Measurements from ENCODE around the gene SMIM12.

Gene SMIM12

DNA sequence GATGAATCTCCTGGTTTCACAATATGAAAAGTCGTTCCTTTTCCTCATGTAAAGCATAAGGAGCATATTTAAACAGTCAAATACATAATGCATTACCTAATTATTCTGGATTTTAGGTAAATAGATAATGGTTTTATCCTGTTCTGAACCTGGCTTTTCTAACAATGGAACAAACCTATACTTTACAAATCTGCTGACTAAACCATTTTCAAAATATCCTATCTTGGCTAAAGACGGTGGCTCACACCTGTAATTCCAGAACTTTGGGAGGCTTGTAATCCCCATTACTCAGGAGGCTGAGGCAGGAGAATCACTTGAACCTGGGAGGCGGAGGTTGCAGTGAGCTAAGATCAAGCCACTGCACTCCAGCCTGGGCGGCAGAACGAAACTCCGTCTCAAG is 2.9 kb downstream of the SMIM12 start:
- TF ChIP-seq, protein P1, sequence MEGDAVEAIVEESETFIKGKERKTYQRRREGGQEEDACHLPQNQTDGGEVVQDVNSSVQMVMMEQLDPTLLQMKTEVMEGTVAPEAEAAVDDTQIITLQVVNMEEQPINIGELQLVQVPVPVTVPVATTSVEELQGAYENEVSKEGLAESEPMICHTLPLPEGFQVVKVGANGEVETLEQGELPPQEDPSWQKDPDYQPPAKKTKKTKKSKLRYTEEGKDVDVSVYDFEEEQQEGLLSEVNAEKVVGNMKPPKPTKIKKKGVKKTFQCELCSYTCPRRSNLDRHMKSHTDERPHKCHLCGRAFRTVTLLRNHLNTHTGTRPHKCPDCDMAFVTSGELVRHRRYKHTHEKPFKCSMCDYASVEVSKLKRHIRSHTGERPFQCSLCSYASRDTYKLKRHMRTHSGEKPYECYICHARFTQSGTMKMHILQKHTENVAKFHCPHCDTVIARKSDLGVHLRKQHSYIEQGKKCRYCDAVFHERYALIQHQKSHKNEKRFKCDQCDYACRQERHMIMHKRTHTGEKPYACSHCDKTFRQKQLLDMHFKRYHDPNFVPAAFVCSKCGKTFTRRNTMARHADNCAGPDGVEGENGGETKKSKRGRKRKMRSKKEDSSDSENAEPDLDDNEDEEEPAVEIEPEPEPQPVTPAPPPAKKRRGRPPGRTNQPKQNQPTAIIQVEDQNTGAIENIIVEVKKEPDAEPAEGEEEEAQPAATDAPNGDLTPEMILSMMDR (IDR thresholded peaks at IDR 0.05; ENCODE audit: low read depth, low read length), result no peak
- no peak for TF ChIP-seq POLR2A (IDR thresholded peaks at IDR 0.05; ENCODE audit: extremely low read depth, insufficient read length)
- TF ChIP-seq, protein P2, sequence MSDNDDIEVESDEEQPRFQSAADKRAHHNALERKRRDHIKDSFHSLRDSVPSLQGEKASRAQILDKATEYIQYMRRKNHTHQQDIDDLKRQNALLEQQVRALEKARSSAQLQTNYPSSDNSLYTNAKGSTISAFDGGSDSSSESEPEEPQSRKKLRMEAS (IDR thresholded peaks at IDR 0.05; ENCODE audit: low read depth, low read length), result no peak
- no peak overlapping the region for H3K4me3 ChIP-seq (ENCODE audit: low read depth, low read length)
- no peak for DNase-seq (ENCODE audit: low read depth)

DNA sequence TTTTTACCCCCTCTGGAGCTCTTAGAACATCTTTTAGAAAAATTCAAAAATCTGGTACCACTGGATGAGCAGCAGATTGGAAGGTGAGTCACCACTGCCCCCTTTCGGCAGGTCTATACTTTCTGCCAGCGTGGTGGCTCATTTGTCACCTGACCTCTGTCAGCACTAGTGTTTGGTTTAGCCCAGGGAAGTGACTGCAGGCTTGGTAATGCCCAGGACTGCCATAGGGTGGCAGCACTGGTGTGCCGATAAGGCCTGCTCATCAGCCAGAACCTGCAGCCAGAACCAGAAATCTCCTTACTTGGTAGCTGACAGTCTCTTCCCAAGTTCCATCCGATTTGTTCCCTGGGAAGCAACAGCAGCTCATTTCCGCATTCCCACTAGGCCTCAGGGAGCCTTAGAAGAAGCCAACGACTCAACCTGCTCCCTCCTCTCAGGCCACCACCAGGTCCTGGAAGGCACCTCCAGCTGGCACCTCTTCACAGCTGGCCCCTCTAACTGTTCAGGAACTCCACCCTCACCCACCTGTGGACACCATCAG is 6.8 kb downstream of the SMIM12 start:
- TF ChIP-seq, protein P2 (IDR thresholded peaks at IDR 0.05; ENCODE audit: low read depth, low read length), result peak; percentile 79
- TF ChIP-seq POLR2A (IDR thresholded peaks at IDR 0.05; ENCODE audit: extremely low read depth, insufficient read length), result no peak
- TF ChIP-seq MYC (IDR thresholded peaks at IDR 0.05; ENCODE audit: low read depth, low read length), result peak; percentile 63; the same call in 1 of the 2 replicates
- TF ChIP-seq, protein P1 (IDR thresholded peaks at IDR 0.05; ENCODE audit: low read depth, low read length), result peak; percentile 96
- DNase-seq (ENCODE audit: low read depth), result peak; percentile 93
- no peak overlapping the region for H3K4me3 ChIP-seq (ENCODE audit: low read depth, low read length)

DNA sequence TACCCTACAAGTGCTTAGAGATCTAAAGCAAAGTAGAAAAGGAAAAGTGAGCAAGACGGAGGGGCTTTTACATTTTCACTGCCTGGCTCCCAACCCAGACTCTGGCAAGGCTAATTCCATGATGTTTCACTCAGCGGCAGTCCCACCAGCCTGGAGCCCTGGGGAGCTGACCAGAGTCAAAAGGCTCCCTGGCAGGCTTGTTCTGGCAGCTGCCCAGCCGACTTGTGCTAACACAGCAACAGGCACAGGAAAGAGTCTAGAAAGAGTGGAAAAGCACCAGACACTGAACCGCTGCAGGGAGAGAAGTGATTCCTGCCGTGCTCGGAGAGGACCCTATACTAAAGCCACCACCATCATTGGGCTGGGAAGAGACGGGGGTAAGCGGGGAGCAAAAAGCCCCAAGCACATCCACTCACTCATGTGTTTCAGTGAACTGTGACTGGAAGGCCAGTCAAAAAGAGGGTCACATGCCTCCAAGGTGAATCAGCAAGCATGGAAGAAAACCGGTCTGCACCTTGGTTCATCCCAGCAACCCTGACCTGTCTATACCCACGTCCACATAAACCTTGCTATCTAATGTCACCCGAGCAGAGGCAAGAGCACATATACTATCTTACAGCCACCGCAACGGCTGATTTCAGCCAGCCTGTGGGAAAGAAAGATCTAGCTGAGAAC is 8.0 kb downstream of the SMIM12 start:
- no peak for DNase-seq (ENCODE audit: low read depth)
- no peak overlapping the region for H3K4me3 ChIP-seq (ENCODE audit: low read depth, low read length)
- TF ChIP-seq MYC (IDR thresholded peaks at IDR 0.05; ENCODE audit: low read depth, low read length) (no peak), POLR2A (IDR thresholded peaks at IDR 0.05; ENCODE audit: extremely low read depth, insufficient read length) (no peak)
- TF ChIP-seq, protein P2 (IDR thresholded peaks at IDR 0.05; ENCODE audit: low read depth, low read length), result no peak
- TF ChIP-seq, protein P1 (IDR thresholded peaks at IDR 0.05; ENCODE audit: low read depth, low read length), result no peak

DNA sequence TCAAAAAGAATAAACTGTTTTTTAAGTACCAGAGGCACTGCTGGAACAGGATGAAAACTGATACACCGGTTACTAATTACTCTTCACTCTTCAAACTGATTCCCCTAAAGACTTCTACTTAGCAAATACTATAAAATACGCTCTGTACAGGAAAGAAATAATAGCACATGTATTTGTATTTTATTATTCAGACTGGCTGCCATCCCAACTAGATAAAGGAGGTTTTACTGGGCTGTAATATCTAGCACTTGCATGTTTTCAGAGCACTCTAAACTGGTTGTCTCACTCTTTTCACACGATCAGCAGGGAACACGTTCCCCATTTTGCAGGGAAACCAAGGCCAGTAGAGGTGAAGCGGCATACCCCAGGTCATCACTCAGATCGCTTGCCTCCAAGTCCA is 9.2 kb downstream of the SMIM12 start:
- no peak for DNase-seq (ENCODE audit: low read depth)
- no peak overlapping the region for H3K4me3 ChIP-seq (ENCODE audit: low read depth, low read length)
- TF ChIP-seq, protein P1 (IDR thresholded peaks at IDR 0.05; ENCODE audit: low read depth, low read length), result no peak
- TF ChIP-seq MYC (IDR thresholded peaks at IDR 0.05; ENCODE audit: low read depth, low read length) (no peak), POLR2A (IDR thresholded peaks at IDR 0.05; ENCODE audit: extremely low read depth, insufficient read length) (no peak)
- TF ChIP-seq, protein P2 (IDR thresholded peaks at IDR 0.05; ENCODE audit: low read depth, low read length), result no peak

DNA sequence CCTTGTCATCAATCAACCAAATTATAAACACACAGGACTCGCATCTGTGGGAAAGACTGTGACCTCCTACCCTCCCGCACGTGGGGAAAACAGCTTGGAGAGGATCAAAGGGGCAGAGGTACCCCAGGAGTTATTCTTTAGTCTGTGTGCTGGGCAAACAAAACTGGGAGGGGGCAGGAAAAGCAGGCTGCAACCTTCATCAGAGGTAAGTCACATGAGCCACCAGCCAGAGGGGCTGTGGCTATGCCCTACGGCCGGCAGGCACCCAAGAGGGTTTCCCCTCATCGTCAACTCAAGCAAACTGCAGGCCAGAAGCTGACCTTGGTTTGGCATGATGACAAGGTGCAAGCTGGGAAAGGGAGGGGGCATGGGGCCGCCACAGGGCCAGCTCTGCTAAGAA is 12.5 kb downstream of the SMIM12 start:
- H3K4me3 ChIP-seq (ENCODE audit: low read depth, low read length), result no peak overlapping the region
- TF ChIP-seq, protein P2 (IDR thresholded peaks at IDR 0.05; ENCODE audit: low read depth, low read length), result no peak
- no peak for DNase-seq (ENCODE audit: low read depth)

DNA sequence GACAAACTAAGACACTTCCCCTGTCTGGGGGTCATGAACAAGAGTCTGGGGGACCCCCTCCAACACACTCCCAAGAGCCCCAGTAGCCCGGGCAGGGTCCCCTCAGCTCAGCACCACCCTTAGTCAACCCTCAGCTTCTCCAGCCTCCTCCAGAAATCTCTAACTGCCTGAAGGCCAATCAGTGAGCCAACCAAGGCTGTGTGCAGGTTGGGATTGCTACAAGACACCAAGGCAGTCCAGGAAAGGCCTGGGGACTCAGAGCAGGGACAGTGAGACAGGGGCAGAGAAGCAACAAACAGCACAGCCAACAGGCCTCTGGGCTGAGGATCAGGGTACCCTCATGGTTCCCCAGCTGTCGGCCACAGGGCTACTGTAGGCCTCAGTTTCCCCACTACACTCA is 13.3 kb downstream of the SMIM12 start:
- DNase-seq (ENCODE audit: low read depth), result no peak
- no peak overlapping the region for H3K4me3 ChIP-seq (ENCODE audit: low read depth, low read length)
- TF ChIP-seq POLR2A (IDR thresholded peaks at IDR 0.05; ENCODE audit: extremely low read depth, insufficient read length) (no peak), MYC (IDR thresholded peaks at IDR 0.05; ENCODE audit: low read depth, low read length) (no peak)
- TF ChIP-seq, protein P2 (IDR thresholded peaks at IDR 0.05; ENCODE audit: low read depth, low read length), result no peak
- TF ChIP-seq, protein P1 (IDR thresholded peaks at IDR 0.05; ENCODE audit: low read depth, low read length), result no peak
